ENCODE data around the gene ECT2L.

Gene ECT2L

GRCh38 chr6:138806889-138807288, 11.0 kb downstream of the ECT2L start:
- no peak for DNase-seq

GRCh38 chr6:138809677-138810076, 13.8 kb downstream of the ECT2L start:
- no peak for DNase-seq

- no peak for DNase-seq
Measured at GRCh38 chr6:138811866-138812265, 16.0 kb downstream of the ECT2L start.

- no peak for DNase-seq
Measured at GRCh38 chr6:138814179-138814834, 18.4 kb downstream of the ECT2L start.

- DNase-seq: no peak
Measured at GRCh38 chr6:138815221-138815620, 19.3 kb downstream of the ECT2L start.

- no peak for DNase-seq
Measured at GRCh38 chr6:138815797-138816528, 20.1 kb downstream of the ECT2L start.

GRCh38 chr6:138817799-138818198, 21.9 kb downstream of the ECT2L start:
- no peak for DNase-seq

- DNase-seq: no peak
Measured at GRCh38 chr6:138818496-138819194, 22.8 kb downstream of the ECT2L start.

GRCh38 chr6:138821519-138821918, 25.6 kb downstream of the ECT2L start:
- no peak for DNase-seq

- no peak for DNase-seq
Measured at GRCh38 chr6:138824482-138825144, 28.7 kb downstream of the ECT2L start.

GRCh38 chr6:138830248-138830647, 34.4 kb downstream of the ECT2L start:
- no peak for DNase-seq

- DNase-seq: no peak
Measured at GRCh38 chr6:138832182-138832581, 36.3 kb downstream of the ECT2L start.

GRCh38 chr6:138833816-138834539, 38.1 kb downstream of the ECT2L start:
- no peak for DNase-seq

- DNase-seq: no peak
Measured at GRCh38 chr6:138837246-138837645, 41.4 kb downstream of the ECT2L start.

GRCh38 chr6:138844192-138844591, 48.3 kb downstream of the ECT2L start:
- DNase-seq: no peak

GRCh38 chr6:138847884-138848283, 52.0 kb downstream of the ECT2L start:
- DNase-seq: no peak

GRCh38 chr6:138848461-138848860, 52.6 kb downstream of the ECT2L start:
- no peak for DNase-seq

GRCh38 chr6:138849791-138850190, 53.9 kb downstream of the ECT2L start:
- DNase-seq: no peak

- no peak for DNase-seq
Measured at GRCh38 chr6:138856654-138857053, 60.8 kb downstream of the ECT2L start.

- DNase-seq: no peak
Measured at GRCh38 chr6:138857775-138858174, 61.9 kb downstream of the ECT2L start.

GRCh38 chr6:138862456-138862855, 66.6 kb downstream of the ECT2L start:
- DNase-seq: no peak

GRCh38 chr6:138863321-138863720, 67.4 kb downstream of the ECT2L start:
- no peak for DNase-seq

Data from activated effector memory CD4-positive, alpha-beta T cell treated with Interleukin-2 at 50 U/mL for 16 hours (primary cell).